ENCODE results near the gene SIDT2.

DNA sequence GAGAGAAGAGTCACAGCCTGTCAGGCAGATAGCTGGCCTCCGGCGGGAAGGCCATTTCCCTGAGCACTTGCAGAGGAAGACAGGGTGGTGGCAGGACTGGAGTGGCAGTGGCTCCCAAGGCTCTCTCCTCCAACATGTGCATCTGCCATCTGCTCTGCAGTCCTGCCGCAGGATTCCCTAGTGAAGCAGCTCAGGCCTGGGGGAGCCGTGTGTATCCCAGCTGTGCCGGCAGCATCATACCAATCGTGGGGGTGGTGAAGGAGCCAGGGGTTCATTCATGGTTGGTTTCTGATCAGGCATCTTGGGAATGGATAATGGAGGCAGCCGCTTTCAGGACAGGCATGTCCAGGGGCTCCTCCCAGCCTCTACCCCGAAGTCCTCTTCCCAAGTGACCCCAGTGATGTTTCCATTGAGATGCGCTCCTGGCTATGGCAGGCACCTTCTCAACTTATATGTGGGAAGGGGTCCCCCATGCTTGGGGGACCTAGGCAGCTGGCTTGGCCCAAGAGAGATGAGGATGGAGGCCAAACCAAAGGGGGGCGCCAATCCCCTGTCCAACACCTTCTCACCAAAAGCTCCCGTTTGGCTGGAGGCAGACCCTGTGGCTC is 26.8 kb downstream of the SIDT2 start:
- TF ChIP-seq, protein P1, sequence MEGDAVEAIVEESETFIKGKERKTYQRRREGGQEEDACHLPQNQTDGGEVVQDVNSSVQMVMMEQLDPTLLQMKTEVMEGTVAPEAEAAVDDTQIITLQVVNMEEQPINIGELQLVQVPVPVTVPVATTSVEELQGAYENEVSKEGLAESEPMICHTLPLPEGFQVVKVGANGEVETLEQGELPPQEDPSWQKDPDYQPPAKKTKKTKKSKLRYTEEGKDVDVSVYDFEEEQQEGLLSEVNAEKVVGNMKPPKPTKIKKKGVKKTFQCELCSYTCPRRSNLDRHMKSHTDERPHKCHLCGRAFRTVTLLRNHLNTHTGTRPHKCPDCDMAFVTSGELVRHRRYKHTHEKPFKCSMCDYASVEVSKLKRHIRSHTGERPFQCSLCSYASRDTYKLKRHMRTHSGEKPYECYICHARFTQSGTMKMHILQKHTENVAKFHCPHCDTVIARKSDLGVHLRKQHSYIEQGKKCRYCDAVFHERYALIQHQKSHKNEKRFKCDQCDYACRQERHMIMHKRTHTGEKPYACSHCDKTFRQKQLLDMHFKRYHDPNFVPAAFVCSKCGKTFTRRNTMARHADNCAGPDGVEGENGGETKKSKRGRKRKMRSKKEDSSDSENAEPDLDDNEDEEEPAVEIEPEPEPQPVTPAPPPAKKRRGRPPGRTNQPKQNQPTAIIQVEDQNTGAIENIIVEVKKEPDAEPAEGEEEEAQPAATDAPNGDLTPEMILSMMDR (IDR thresholded peaks at IDR 0.05 in 2 of 3, conservative IDR thresholded peaks at IDR 0.05 in 1 of 3; ENCODE audit: borderline replicate concordance in 1 of 3, insufficient read depth in 1 of 3, low read depth in 2 of 3, low read length in 2 of 3), result no peak
- TF ChIP-seq EZH2 (IDR thresholded peaks at IDR 0.05), result no peak
- no peak for TF ChIP-seq POLR2AphosphoS5 (IDR thresholded peaks at IDR 0.05; ENCODE audit: low read depth, low read length)
- no peak for TF ChIP-seq POLR2A (IDR thresholded peaks at IDR 0.05; ENCODE audit: borderline replicate concordance, extremely low read depth, insufficient read depth, insufficient read length)
- TF ChIP-seq RAD21 (IDR thresholded peaks at IDR 0.05; ENCODE audit: low read depth), result peak; percentile 6; the same call in 1 of the 2 replicates
- TF ChIP-seq, protein P2, sequence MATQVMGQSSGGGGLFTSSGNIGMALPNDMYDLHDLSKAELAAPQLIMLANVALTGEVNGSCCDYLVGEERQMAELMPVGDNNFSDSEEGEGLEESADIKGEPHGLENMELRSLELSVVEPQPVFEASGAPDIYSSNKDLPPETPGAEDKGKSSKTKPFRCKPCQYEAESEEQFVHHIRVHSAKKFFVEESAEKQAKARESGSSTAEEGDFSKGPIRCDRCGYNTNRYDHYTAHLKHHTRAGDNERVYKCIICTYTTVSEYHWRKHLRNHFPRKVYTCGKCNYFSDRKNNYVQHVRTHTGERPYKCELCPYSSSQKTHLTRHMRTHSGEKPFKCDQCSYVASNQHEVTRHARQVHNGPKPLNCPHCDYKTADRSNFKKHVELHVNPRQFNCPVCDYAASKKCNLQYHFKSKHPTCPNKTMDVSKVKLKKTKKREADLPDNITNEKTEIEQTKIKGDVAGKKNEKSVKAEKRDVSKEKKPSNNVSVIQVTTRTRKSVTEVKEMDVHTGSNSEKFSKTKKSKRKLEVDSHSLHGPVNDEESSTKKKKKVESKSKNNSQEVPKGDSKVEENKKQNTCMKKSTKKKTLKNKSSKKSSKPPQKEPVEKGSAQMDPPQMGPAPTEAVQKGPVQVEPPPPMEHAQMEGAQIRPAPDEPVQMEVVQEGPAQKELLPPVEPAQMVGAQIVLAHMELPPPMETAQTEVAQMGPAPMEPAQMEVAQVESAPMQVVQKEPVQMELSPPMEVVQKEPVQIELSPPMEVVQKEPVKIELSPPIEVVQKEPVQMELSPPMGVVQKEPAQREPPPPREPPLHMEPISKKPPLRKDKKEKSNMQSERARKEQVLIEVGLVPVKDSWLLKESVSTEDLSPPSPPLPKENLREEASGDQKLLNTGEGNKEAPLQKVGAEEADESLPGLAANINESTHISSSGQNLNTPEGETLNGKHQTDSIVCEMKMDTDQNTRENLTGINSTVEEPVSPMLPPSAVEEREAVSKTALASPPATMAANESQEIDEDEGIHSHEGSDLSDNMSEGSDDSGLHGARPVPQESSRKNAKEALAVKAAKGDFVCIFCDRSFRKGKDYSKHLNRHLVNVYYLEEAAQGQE (IDR thresholded peaks at IDR 0.05; ENCODE audit: low read depth), result no peak
- TF ChIP-seq, protein P3, sequence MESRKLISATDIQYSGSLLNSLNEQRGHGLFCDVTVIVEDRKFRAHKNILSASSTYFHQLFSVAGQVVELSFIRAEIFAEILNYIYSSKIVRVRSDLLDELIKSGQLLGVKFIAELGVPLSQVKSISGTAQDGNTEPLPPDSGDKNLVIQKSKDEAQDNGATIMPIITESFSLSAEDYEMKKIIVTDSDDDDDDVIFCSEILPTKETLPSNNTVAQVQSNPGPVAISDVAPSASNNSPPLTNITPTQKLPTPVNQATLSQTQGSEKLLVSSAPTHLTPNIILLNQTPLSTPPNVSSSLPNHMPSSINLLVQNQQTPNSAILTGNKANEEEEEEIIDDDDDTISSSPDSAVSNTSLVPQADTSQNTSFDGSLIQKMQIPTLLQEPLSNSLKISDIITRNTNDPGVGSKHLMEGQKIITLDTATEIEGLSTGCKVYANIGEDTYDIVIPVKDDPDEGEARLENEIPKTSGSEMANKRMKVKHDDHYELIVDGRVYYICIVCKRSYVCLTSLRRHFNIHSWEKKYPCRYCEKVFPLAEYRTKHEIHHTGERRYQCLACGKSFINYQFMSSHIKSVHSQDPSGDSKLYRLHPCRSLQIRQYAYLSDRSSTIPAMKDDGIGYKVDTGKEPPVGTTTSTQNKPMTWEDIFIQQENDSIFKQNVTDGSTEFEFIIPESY (IDR thresholded peaks at IDR 0.05; ENCODE audit: extremely low read depth, insufficient replicate concordance, low read length), result no peak
- TF ChIP-seq ZNF274 (IDR thresholded peaks at IDR 0.05; ENCODE audit: low read depth, low read length), result no peak
- no peak for TF ChIP-seq YY1 (IDR thresholded peaks at IDR 0.05; ENCODE audit: extremely low read depth, insufficient replicate concordance, low read depth, low read length)
- TF ChIP-seq, protein P4, sequence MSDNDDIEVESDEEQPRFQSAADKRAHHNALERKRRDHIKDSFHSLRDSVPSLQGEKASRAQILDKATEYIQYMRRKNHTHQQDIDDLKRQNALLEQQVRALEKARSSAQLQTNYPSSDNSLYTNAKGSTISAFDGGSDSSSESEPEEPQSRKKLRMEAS (IDR thresholded peaks at IDR 0.05), result no peak
- no peak for TF ChIP-seq SP1 (IDR thresholded peaks at IDR 0.05; ENCODE audit: low read depth)
- no peak for TF ChIP-seq SRF (IDR thresholded peaks at IDR 0.05; ENCODE audit: low read depth)
- TF ChIP-seq CEBPB (IDR thresholded peaks at IDR 0.05; ENCODE audit: low read depth), result no peak
